GM12874 (cell line): Measurements from ENCODE around the gene RBCK1.

Experiments
- TF ChIP-seq, protein P1 (sequence below): IDR thresholded peaks from 2 replicates; pipeline ENCODE4 v1.5.1; 2011; ENCODE audit warnings: low read depth, mild to moderate bottlenecking, control low read depth, low read length, moderate library complexity; ENCODE audit not compliant: insufficient read depth

The RBCK1 gene

DNA sequence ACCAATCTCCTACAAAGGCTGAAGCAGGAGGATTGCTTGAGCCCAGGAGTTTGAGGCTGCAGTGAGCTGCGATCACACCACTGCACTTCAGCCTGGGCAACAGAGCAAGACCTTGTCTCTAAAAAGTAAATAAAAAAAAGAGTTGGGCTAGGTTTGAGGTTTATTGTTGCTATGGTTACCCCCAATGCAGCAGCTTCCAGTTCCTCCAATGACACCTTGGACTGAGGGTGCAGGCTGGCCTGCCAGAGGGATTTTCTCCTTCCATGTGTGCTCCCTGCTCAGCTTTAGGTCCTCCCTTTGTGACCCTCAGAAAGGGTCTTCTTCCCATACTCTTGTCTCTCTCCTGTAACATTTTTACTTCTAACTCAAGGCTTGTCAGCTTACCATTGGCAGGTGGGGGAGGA, 64.8 kb downstream of the RBCK1 start:
- TF ChIP-seq, protein P1, sequence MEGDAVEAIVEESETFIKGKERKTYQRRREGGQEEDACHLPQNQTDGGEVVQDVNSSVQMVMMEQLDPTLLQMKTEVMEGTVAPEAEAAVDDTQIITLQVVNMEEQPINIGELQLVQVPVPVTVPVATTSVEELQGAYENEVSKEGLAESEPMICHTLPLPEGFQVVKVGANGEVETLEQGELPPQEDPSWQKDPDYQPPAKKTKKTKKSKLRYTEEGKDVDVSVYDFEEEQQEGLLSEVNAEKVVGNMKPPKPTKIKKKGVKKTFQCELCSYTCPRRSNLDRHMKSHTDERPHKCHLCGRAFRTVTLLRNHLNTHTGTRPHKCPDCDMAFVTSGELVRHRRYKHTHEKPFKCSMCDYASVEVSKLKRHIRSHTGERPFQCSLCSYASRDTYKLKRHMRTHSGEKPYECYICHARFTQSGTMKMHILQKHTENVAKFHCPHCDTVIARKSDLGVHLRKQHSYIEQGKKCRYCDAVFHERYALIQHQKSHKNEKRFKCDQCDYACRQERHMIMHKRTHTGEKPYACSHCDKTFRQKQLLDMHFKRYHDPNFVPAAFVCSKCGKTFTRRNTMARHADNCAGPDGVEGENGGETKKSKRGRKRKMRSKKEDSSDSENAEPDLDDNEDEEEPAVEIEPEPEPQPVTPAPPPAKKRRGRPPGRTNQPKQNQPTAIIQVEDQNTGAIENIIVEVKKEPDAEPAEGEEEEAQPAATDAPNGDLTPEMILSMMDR, result no peak

- TF ChIP-seq, protein P1, result no peak
Measured at GRCh38 chr20:474581-474980, 66.5 kb downstream of the RBCK1 start.

- TF ChIP-seq, protein P1, result no peak
Measured at GRCh38 chr20:475463-476357, 67.6 kb downstream of the RBCK1 start.

DNA sequence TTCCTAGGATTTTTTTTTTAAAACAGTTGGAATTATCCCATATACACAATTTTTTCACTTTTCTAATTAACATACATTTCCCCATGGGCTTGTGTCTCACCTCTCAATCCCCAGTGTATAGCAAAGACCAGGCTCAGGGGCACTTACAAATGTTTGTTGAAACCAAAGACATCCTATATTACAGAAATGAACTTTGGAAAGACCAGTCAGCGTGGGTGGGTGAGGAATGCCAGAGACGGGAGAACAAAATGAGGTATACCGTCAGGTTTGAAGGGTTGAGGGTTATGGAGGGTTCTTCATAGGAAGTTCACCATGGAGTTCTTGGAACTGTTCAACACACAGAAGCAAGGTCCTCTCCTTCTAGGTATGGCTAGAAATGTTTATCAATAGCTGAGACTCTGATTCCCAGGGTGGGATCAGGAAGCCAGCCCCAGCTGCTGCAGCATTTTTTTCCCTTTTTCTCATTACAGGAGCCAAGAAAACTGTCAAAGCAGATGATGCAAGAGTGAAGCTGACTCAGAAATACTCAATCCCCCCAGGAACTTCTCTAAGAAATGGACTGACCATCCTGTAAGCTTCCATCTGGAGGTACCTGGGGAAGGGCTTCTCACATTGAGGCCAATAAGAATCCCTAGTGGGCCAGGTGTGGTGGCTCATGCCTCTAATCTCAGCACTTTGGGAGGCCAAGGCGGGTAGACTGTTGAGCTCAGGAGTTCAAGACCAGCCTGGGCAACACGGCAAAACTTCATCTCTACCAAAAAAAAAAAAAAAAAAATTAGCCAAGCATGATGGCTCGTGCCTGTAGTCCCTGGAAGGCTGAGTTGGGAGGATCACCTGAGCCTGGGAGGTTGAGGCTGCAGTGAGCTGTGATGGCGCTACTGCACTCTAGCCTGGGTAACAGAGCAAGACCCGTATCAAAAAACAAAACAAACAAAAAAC, 70.2 kb downstream of the RBCK1 start:
- TF ChIP-seq, protein P1, result no peak

DNA sequence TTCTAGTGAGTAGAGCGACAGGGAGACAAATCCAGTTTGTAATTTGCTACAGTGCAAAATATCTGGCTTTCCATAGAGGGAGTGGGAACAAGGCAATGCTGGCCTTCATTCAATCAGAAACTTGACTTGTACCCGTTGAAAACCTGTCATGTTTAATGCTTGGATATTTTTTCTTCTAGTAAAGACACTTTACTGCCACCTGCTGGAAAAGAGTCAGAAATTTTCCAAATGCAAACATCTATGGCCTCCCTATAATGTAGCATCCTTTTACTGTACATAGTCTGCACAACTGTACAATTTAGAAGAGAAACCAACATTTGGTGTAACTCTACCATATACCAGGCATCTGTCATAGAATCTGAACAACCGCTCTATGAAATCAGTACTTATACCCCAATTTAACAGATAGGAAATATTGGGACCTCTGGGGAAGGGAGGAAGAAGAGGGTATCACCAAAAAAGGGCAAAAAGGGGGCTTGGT, 70.9 kb downstream of the RBCK1 start:
- TF ChIP-seq, protein P1, result peak; percentile 38; the same call in 1 of the 2 replicates

GRCh38 chr20:479487-479886, 71.4 kb downstream of the RBCK1 start:
- TF ChIP-seq, protein P1, result no peak

- TF ChIP-seq, protein P1, result no peak
Measured at GRCh38 chr20:480044-480443, 71.9 kb downstream of the RBCK1 start.
